WTC11 (cell line): ENCODE data around the gene NUAK1. TPM values are rescaled to one million over a fixed set of nuclear protein-coding genes. Genes with fewer than 3 reads are reported as not detected.

ENCODE experiments used
- ATAC-seq: fragments of 200-7000 bp; cut with Tn5 transposase; 2 replicates; pipeline ENCODE4 v1.10.0; 2021; ENCODE audit warnings: mild to moderate bottlenecking, moderate library complexity
- CTCF ChIA-PET: fragments of 300-600 bp; sonication (Branson Sonifier 250); formaldehyde crosslinking; loops from one replicate; lab custom pipeline; 2021; ENCODE audit warnings: antibody characterized with exemption; lab: Charles Lee
- POLR2A ChIA-PET: fragments of 350-600 bp; sonication (Branson Sonifier 250); formaldehyde crosslinking; loops from one replicate; lab custom pipeline; 2021; ENCODE audit warnings: antibody characterized with exemption; lab: Charles Lee
- DNase-seq: peaks from one replicate; pipeline ENCODE4 v3.0.0; 2021; ENCODE audit warnings: low spot score
- H3K27ac Mint-ChIP-seq: 2 replicates; pipeline ENCODE4 v1.8.0; 2021; ENCODE audit warnings: mixed read lengths
- H3K27me3 Mint-ChIP-seq: 2 replicates; pipeline ENCODE4 v1.8.0; 2021; ENCODE audit warnings: low read depth, mild to moderate bottlenecking, moderate library complexity, mixed read lengths
- H3K36me3 Mint-ChIP-seq: 2 replicates; pipeline ENCODE4 v1.8.0; 2021; ENCODE audit warnings: mixed read lengths
- H3K4me1 Mint-ChIP-seq: 2 replicates; pipeline ENCODE4 v1.8.0; 2022; ENCODE audit warnings: mixed read lengths
- H3K4me3 Mint-ChIP-seq: 2 replicates; pipeline ENCODE4 v1.8.0; 2021; ENCODE audit warnings: mild to moderate bottlenecking, moderate library complexity, mixed read lengths
- H3K9me3 Mint-ChIP-seq: 2 replicates; pipeline ENCODE4 v1.8.0; 2021; ENCODE audit warnings: mixed read lengths
- AFF4 ChIP-seq: sonication (generic); formaldehyde crosslinking; IDR thresholded peaks from 2 replicates; pipeline ENCODE4 v1.8.1; 2023; ENCODE audit warnings: mild to moderate bottlenecking, missing genetic modification reagents, borderline replicate concordance
- ATF1 ChIP-seq: sonication (generic); formaldehyde crosslinking; IDR thresholded peaks from 2 replicates; pipeline ENCODE4 v1.8.1; 2023; ENCODE audit warnings: mild to moderate bottlenecking, moderate library complexity, missing genetic modification reagents
- CTCF ChIP-seq: fragments of 200-600 bp; IDR thresholded peaks from 2 replicates; pipeline ENCODE4 v1.8.0; 2022; ENCODE audit warnings: antibody characterized with exemption
- ERG ChIP-seq: fragments of 250-450 bp; sonication (Bioruptor Pico); IDR thresholded peaks from 2 replicates; pipeline ENCODE4 v1.8.0; 2021; ENCODE audit warnings: mild to moderate bottlenecking
- FOXJ3 ChIP-seq: sonication (generic); formaldehyde crosslinking; IDR thresholded peaks from 2 replicates; pipeline ENCODE4 v1.9.0; 2021; ENCODE audit warnings: missing genetic modification reagents, mild to moderate bottlenecking, borderline replicate concordance
- FOXK1 ChIP-seq: sonication (generic); formaldehyde crosslinking; IDR thresholded peaks from 2 replicates; pipeline ENCODE4 v1.8.0; 2022; ENCODE audit warnings: mild to moderate bottlenecking, moderate library complexity, missing genetic modification reagents
- IRF2 ChIP-seq: sonication (generic); formaldehyde crosslinking; IDR thresholded peaks from 2 replicates; pipeline ENCODE4 v1.8.0; 2022; ENCODE audit warnings: low read depth, missing genetic modification reagents, borderline replicate concordance
- JAZF1 ChIP-seq: fragments of 250-450 bp; sonication (Bioruptor Pico); IDR thresholded peaks from 2 replicates; pipeline ENCODE4 v1.9.0; 2021; ENCODE audit warnings: moderate library complexity, mild to moderate bottlenecking, inconsistent platforms
- JUN ChIP-seq: sonication (generic); formaldehyde crosslinking; IDR thresholded peaks from 2 replicates; pipeline ENCODE4 v1.8.0; 2023; ENCODE audit warnings: mild to moderate bottlenecking, missing genetic modification reagents
- NFYB ChIP-seq: sonication (generic); formaldehyde crosslinking; conservative IDR thresholded peaks from 2 replicates; pipeline ENCODE4 v1.8.0; 2022; ENCODE audit warnings: low read depth, missing genetic modification reagents
- SOX15 ChIP-seq: fragments of 250-450 bp; sonication (Bioruptor Pico); IDR thresholded peaks from 2 replicates; pipeline ENCODE4 v1.9.0; 2021; ENCODE audit warnings: mild to moderate bottlenecking
- USF2 ChIP-seq: sonication (generic); formaldehyde crosslinking; IDR thresholded peaks from 2 replicates; pipeline ENCODE4 v1.8.1; 2023; ENCODE audit warnings: mild to moderate bottlenecking, missing genetic modification reagents, moderate library complexity
- ZNF219 ChIP-seq: sonication (generic); formaldehyde crosslinking; IDR thresholded peaks from 2 replicates; pipeline ENCODE4 v1.8.0; 2023; ENCODE audit warnings: missing genetic modification reagents, mild to moderate bottlenecking, borderline replicate concordance
- ZNF423 ChIP-seq: fragments of 250-450 bp; sonication (Bioruptor Pico); IDR thresholded peaks from 2 replicates; pipeline ENCODE4 v2.1.2; 2022; ENCODE audit warnings: mild to moderate bottlenecking, moderate library complexity
- total RNA-seq: library from RNA; stranded (reverse); gene quantifications from 3 replicates; pipeline ENCODE4 v1.2.3, GENCODE V29; 2021
- TF ChIP-seq, protein P1 (sequence below): sonication (generic); formaldehyde crosslinking; IDR thresholded peaks from 2 replicates; pipeline ENCODE4 v1.8.0; 2023; ENCODE audit warnings: missing genetic modification reagents, mild to moderate bottlenecking, borderline replicate concordance

NUAK1 gene
- total RNA-seq, 1 experiment from 2014 or later: 15.9 TPM

DNA sequence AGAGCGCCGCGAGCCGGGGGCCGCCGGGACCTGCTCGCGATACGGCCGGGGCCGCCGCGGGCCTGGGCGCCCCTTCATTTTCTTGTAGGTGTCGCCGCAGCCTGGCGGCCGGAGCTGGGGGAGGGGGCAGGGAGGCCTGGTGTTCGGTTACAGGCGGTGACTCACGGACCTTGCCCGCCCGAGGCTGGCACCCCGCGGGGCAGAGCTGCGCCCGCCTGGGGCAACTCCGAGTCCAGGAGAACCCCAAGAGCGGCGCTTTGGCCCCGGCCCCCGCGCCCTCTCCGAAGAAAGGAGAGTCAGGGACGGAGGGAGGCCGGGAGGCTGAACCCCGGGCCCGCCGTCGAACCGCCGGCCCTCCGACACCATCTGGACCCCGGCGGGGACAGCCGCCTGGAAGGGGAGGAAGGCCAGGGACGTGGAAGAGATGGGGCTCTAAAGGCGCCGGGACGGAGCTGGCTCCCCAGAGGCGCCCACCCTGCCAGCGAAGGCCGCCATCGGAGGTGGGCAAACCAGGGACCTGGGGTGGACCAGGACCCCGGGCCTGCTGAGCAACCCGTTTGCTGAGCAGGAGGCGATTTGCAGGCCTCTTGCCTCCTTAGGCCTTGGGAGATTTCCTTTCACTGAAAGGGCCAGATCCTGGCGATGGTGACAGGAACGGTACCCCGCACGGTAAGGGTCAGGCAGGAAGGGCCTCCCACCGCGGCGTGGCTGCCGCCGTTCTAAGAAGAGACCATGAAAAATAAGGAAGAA lies 843 bp upstream of the NUAK1 start (continued):
- TF ChIP-seq IRF2 (CRISPR knock-in tag) (no peak), FOXK1 (CRISPR knock-in tag) (no peak), JUN (CRISPR knock-in tag) (0 out of 2 replicates have a peak, but pooled peaks have one; percentile 48), CTCF (no peak), AFF4 (0 out of 2 replicates have a peak, but pooled peaks have one; percentile 26), ZNF423 (CRISPR knock-in tag) (peak; percentile 72), USF2 (CRISPR knock-in tag) (no peak), SOX15 (CRISPR knock-in tag) (no peak), NFYB (CRISPR knock-in tag) (0 out of 2 replicates have a peak, but pooled peaks have one; percentile 18), ERG (CRISPR knock-in tag) (no peak), ATF1 (CRISPR knock-in tag) (no peak)
- TF ChIP-seq, protein P1, sequence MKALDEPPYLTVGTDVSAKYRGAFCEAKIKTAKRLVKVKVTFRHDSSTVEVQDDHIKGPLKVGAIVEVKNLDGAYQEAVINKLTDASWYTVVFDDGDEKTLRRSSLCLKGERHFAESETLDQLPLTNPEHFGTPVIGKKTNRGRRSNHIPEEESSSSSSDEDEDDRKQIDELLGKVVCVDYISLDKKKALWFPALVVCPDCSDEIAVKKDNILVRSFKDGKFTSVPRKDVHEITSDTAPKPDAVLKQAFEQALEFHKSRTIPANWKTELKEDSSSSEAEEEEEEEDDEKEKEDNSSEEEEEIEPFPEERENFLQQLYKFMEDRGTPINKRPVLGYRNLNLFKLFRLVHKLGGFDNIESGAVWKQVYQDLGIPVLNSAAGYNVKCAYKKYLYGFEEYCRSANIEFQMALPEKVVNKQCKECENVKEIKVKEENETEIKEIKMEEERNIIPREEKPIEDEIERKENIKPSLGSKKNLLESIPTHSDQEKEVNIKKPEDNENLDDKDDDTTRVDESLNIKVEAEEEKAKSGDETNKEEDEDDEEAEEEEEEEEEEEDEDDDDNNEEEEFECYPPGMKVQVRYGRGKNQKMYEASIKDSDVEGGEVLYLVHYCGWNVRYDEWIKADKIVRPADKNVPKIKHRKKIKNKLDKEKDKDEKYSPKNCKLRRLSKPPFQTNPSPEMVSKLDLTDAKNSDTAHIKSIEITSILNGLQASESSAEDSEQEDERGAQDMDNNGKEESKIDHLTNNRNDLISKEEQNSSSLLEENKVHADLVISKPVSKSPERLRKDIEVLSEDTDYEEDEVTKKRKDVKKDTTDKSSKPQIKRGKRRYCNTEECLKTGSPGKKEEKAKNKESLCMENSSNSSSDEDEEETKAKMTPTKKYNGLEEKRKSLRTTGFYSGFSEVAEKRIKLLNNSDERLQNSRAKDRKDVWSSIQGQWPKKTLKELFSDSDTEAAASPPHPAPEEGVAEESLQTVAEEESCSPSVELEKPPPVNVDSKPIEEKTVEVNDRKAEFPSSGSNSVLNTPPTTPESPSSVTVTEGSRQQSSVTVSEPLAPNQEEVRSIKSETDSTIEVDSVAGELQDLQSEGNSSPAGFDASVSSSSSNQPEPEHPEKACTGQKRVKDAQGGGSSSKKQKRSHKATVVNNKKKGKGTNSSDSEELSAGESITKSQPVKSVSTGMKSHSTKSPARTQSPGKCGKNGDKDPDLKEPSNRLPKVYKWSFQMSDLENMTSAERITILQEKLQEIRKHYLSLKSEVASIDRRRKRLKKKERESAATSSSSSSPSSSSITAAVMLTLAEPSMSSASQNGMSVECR (CRISPR knock-in tag): 0 out of 2 replicates have a peak, but pooled peaks have one; percentile 57

DNA sequence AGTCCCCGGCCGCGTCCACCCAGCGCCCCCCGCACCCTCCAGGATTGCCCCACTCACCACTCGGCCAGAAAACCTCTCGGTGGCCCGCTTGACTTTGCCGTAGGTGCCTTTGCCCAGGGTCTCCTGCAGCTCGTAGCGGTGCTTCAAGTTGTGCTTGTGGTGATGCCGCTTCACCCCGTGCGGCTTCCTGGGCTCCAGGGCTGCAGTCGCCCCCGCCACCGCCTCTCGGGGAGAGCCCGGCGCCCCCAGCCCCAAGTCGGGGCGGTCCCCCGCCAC lies 459 bp downstream of the NUAK1 start:
- CTCF ChIA-PET: interaction anchor here (1.0 to 4.5 kb wide), 6 partner anchors 11 to 634 kb away, joined by 3 to 36 read pairs (median 10); no protein-coding TSS in a partner anchor
- Mint-ChIP-seq H3K9me3 (no peaks in the 10 kb centered on the region), H3K36me3 (no peaks in the 10 kb centered on the region; the same call in 1 of the 2 replicates), H3K27ac (no peak overlapping the region), H3K27me3 (peaks cover 7% of the 10 kb centered on the region), H3K4me1 (peaks cover 72% of the 10 kb centered on the region), H3K4me3 (peak overlapping the region; percentile 92)
- ATAC-seq (no peak; the same call in 1 of the 2 replicates), DNase-seq (no peak)
- POLR2A ChIA-PET: interaction anchor here (1.0 to 2.6 kb wide), 3 partner anchors 9 to 392 kb away, joined by 3 to 16 read pairs (median 10); no protein-coding TSS in a partner anchor
- TF ChIP-seq ZNF219 (CRISPR knock-in tag): no peak
- TF ChIP-seq FOXJ3: no peak
- no peak for TF ChIP-seq AFF4
- no peak for TF ChIP-seq JAZF1
